Skeletal muscle satellite cell (primary cell): ENCODE results near the gene CHD5.

ENCODE experiments used
- H3K27me3 ChIP-seq: 2 replicates; pipeline ENCODE4 v1.7.0; 2013; ENCODE audit warnings: low read length; ENCODE audit not compliant: control insufficient read depth, insufficient read depth
- H3K36me3 ChIP-seq: 2 replicates; pipeline ENCODE4 v1.7.0; 2013; ENCODE audit warnings: mild to moderate bottlenecking, control low read depth, low read length; ENCODE audit not compliant: insufficient read depth
- H3K4me1 ChIP-seq: 2 replicates; pipeline ENCODE4 v1.7.0; 2013; ENCODE audit warnings: low read length; ENCODE audit not compliant: control insufficient read depth, insufficient read depth
- H3K4me2 ChIP-seq: 2 replicates; pipeline ENCODE4 v1.7.0; 2013; ENCODE audit warnings: mild to moderate bottlenecking, low read length
- H3K4me3 ChIP-seq: 2 replicates; pipeline ENCODE4 v1.7.0; 2013; ENCODE audit warnings: low read length
- H3K9ac ChIP-seq: 2 replicates; pipeline ENCODE4 v1.7.0; 2013; ENCODE audit warnings: mild to moderate bottlenecking, low read depth, low read length, moderate library complexity
- H3K9me3 ChIP-seq: replicated peaks from 2 replicates; pipeline ENCODE4 v1.7.0; 2013; ENCODE audit warnings: mild to moderate bottlenecking, control low read depth, low read length

CHD5 gene

GRCh38 chr1:6170116-6170741, 9.9 kb downstream of the CHD5 start:
- H3K27me3 ChIP-seq, result peaks cover 45% of the 10 kb centered on the region
- H3K4me3 ChIP-seq, result no peak overlapping the region
- peaks cover 11% of the 10 kb centered on the region for H3K4me1 ChIP-seq
- no peak overlapping the region for H3K9ac ChIP-seq
- no peaks in the 10 kb centered on the region for H3K9me3 ChIP-seq
- no peaks in the 10 kb centered on the region for H3K36me3 ChIP-seq
- H3K4me2 ChIP-seq, result no peak overlapping the region

- no peak overlapping the region for H3K9ac ChIP-seq
- H3K4me2 ChIP-seq, result no peak overlapping the region
- peaks cover 11% of the 10 kb centered on the region for H3K4me1 ChIP-seq
- peaks cover 50% of the 10 kb centered on the region for H3K27me3 ChIP-seq
- H3K36me3 ChIP-seq, result no peaks in the 10 kb centered on the region
- no peak overlapping the region for H3K4me3 ChIP-seq
- no peaks in the 10 kb centered on the region for H3K9me3 ChIP-seq
These were observed 11.1 kb downstream of the CHD5 start for GRCh38 chr1:6168947-6169586.

GRCh38 chr1:6167391-6168303, 12.5 kb downstream of the CHD5 start:
- Histone ChIP-seq H3K27me3 (peaks cover 62% of the 10 kb centered on the region), H3K9ac (no peak overlapping the region), H3K4me3 (no peak overlapping the region), H3K9me3 (no peaks in the 10 kb centered on the region), H3K4me2 (no peak overlapping the region), H3K4me1 (peaks cover 11% of the 10 kb centered on the region), H3K36me3 (no peaks in the 10 kb centered on the region)

GRCh38 chr1:6166655-6167390, 13.3 kb downstream of the CHD5 start:
- Histone ChIP-seq H3K4me3 (no peak overlapping the region), H3K9me3 (no peaks in the 10 kb centered on the region), H3K4me2 (no peak overlapping the region), H3K36me3 (no peaks in the 10 kb centered on the region), H3K9ac (no peak overlapping the region), H3K27me3 (peaks cover 68% of the 10 kb centered on the region), H3K4me1 (peaks cover 11% of the 10 kb centered on the region)

- peaks cover 70% of the 10 kb centered on the region for H3K27me3 ChIP-seq
- no peak overlapping the region for H3K4me3 ChIP-seq
- H3K9ac ChIP-seq, result no peak overlapping the region
- no peak overlapping the region for H3K4me2 ChIP-seq
- H3K9me3 ChIP-seq, result no peaks in the 10 kb centered on the region
- H3K4me1 ChIP-seq, result peaks cover 8% of the 10 kb centered on the region
- no peaks in the 10 kb centered on the region for H3K36me3 ChIP-seq
These were observed 13.9 kb downstream of the CHD5 start for GRCh38 chr1:6166221-6166620.

GRCh38 chr1:6165441-6165985, 14.6 kb downstream of the CHD5 start:
- no peak overlapping the region for H3K4me3 ChIP-seq
- no peak overlapping the region for H3K9ac ChIP-seq
- peaks cover under 1% of the 10 kb centered on the region for H3K4me1 ChIP-seq
- H3K36me3 ChIP-seq, result no peaks in the 10 kb centered on the region
- no peaks in the 10 kb centered on the region for H3K9me3 ChIP-seq
- peaks cover 71% of the 10 kb centered on the region for H3K27me3 ChIP-seq
- H3K4me2 ChIP-seq, result no peak overlapping the region

- H3K4me1 ChIP-seq, result no peaks in the 10 kb centered on the region
- H3K36me3 ChIP-seq, result no peaks in the 10 kb centered on the region
- peaks cover 73% of the 10 kb centered on the region for H3K27me3 ChIP-seq
- no peak overlapping the region for H3K9ac ChIP-seq
- H3K4me2 ChIP-seq, result no peak overlapping the region
- H3K4me3 ChIP-seq, result no peak overlapping the region
- no peaks in the 10 kb centered on the region for H3K9me3 ChIP-seq
These were observed 15.1 kb downstream of the CHD5 start for GRCh38 chr1:6165027-6165426.

GRCh38 chr1:6163973-6164617, 16.0 kb downstream of the CHD5 start:
- Histone ChIP-seq H3K9ac (no peak overlapping the region), H3K4me3 (no peak overlapping the region), H3K4me2 (no peak overlapping the region), H3K4me1 (no peaks in the 10 kb centered on the region), H3K27me3 (peaks cover 73% of the 10 kb centered on the region), H3K9me3 (no peaks in the 10 kb centered on the region), H3K36me3 (no peaks in the 10 kb centered on the region)

- no peak overlapping the region for H3K4me3 ChIP-seq
- no peaks in the 10 kb centered on the region for H3K36me3 ChIP-seq
- H3K9ac ChIP-seq, result no peak overlapping the region
- H3K4me2 ChIP-seq, result no peak overlapping the region
- no peaks in the 10 kb centered on the region for H3K4me1 ChIP-seq
- peaks cover 71% of the 10 kb centered on the region for H3K27me3 ChIP-seq
- no peaks in the 10 kb centered on the region for H3K9me3 ChIP-seq
These were observed 16.7 kb downstream of the CHD5 start for GRCh38 chr1:6163191-6163972.

GRCh38 chr1:6162773-6163172, 17.3 kb downstream of the CHD5 start:
- Histone ChIP-seq H3K4me3 (no peak overlapping the region), H3K9ac (no peak overlapping the region), H3K4me2 (no peak overlapping the region), H3K9me3 (no peaks in the 10 kb centered on the region), H3K4me1 (peaks cover 6% of the 10 kb centered on the region), H3K36me3 (no peaks in the 10 kb centered on the region), H3K27me3 (peaks cover 65% of the 10 kb centered on the region)
